ENCODE measurements around the gene KIAA0513.

The KIAA0513 gene

GRCh38 chr16:85141491-85142128, 114.0 kb downstream of the KIAA0513 start:
- H3K27ac ChIP-seq, result no peak overlapping the region
- H3K4me1 ChIP-seq (ENCODE audit: control insufficient read depth in 1 of 2, insufficient read depth in 1 of 2, low read depth in 1 of 2, low read length in 1 of 2), result no peaks in the 10 kb centered on the region
- H3K36me3 ChIP-seq, result no peaks in the 10 kb centered on the region
- no peak for TF ChIP-seq CTCF (IDR thresholded peaks at IDR 0.05)
- H3K27me3 ChIP-seq, result peaks cover 66% of the 10 kb centered on the region
- H3K4me3 ChIP-seq (ENCODE audit: low read depth in 1 of 2, low read length in 1 of 2), result no peak overlapping the region
- no peaks in the 10 kb centered on the region for H3K9me3 ChIP-seq

- H3K27ac ChIP-seq, result no peak overlapping the region
- H3K36me3 ChIP-seq, result no peaks in the 10 kb centered on the region
- H3K27me3 ChIP-seq, result peaks cover 61% of the 10 kb centered on the region
- H3K4me1 ChIP-seq (ENCODE audit: control insufficient read depth in 1 of 2, insufficient read depth in 1 of 2, low read depth in 1 of 2, low read length in 1 of 2), result no peaks in the 10 kb centered on the region
- TF ChIP-seq CTCF (IDR thresholded peaks at IDR 0.05), result no peak
- H3K4me3 ChIP-seq (ENCODE audit: low read depth in 1 of 2, low read length in 1 of 2), result no peak overlapping the region
- no peaks in the 10 kb centered on the region for H3K9me3 ChIP-seq
Measured at GRCh38 chr16:85142129-85142513, 114.5 kb downstream of the KIAA0513 start.

- no peak overlapping the region for H3K27ac ChIP-seq
- no peak for TF ChIP-seq CTCF (IDR thresholded peaks at IDR 0.05)
- H3K4me3 ChIP-seq (ENCODE audit: low read depth in 1 of 2, low read length in 1 of 2), result no peak overlapping the region
- no peaks in the 10 kb centered on the region for H3K9me3 ChIP-seq
- H3K36me3 ChIP-seq, result no peaks in the 10 kb centered on the region
- peaks cover 54% of the 10 kb centered on the region for H3K27me3 ChIP-seq
- no peaks in the 10 kb centered on the region for H3K4me1 ChIP-seq (ENCODE audit: control insufficient read depth in 1 of 2, insufficient read depth in 1 of 2, low read depth in 1 of 2, low read length in 1 of 2)
Measured at GRCh38 chr16:85142771-85143211, 115.2 kb downstream of the KIAA0513 start.
